Karpas-422 (cell line): ENCODE results near the gene LXN. TPM values are rescaled to one million over a fixed set of nuclear protein-coding genes. Genes with fewer than 3 reads are reported as not detected.

ENCODE experiments used
- DNase-seq: peaks from one replicate; pipeline ENCODE4 v3.0.0-alpha.2; 2015
- H2AFZ ChIP-seq: fragments of 200-600 bp; sonication (generic); 2 replicates; pipeline ENCODE4 v1.6.1; 2014; ENCODE audit warnings: antibody characterized with exemption, low read length, mixed read lengths
- H3K27ac ChIP-seq: fragments of 200-600 bp; sonication (generic); 2 replicates; pipeline ENCODE4 v1.5.1; 2014; ENCODE audit warnings: mild to moderate bottlenecking, low read length, moderate library complexity
- H3K27me3 ChIP-seq: fragments of 200-600 bp; sonication (generic); 2 replicates; pipeline ENCODE4 v1.6.1; 2014; ENCODE audit warnings: low read length, mixed read lengths
- H3K36me3 ChIP-seq: fragments of 200-600 bp; sonication (generic); 2 replicates; pipeline ENCODE4 v1.6.1; 2014; ENCODE audit warnings: low read length, mixed read lengths; ENCODE audit not compliant: insufficient read depth
- H3K4me1 ChIP-seq: fragments of 200-600 bp; sonication (generic); 2 replicates; pipeline ENCODE4 v1.6.1; 2014; ENCODE audit warnings: mild to moderate bottlenecking, low read length, mixed read lengths
- H3K4me2 ChIP-seq: fragments of 200-600 bp; sonication (generic); 2 replicates; pipeline ENCODE4 v1.6.1; 2014; ENCODE audit warnings: low read length, low read depth, mild to moderate bottlenecking; ENCODE audit not compliant: poor library complexity, severe bottlenecking
- H3K4me3 ChIP-seq: fragments of 200-600 bp; sonication (generic); 2 replicates; pipeline ENCODE4 v1.5.1; 2014; ENCODE audit warnings: mild to moderate bottlenecking, antibody characterized with exemption, low read length, mixed read lengths
- H3K79me2 ChIP-seq: fragments of 200-600 bp; sonication (generic); 2 replicates; pipeline ENCODE4 v1.6.1; 2014; ENCODE audit warnings: mild to moderate bottlenecking, low read length, mixed read lengths
- H3K9ac ChIP-seq: fragments of 200-600 bp; sonication (generic); 2 replicates; pipeline ENCODE4 v1.6.0; 2014; ENCODE audit warnings: low read length
- H3K9me2 ChIP-seq: fragments of 200-600 bp; sonication (generic), shearing (Covaris generic); replicated peaks from 2 replicates; pipeline ENCODE4 v1.6.0; 2014; ENCODE audit warnings: mild to moderate bottlenecking, low read length, moderate library complexity; ENCODE audit not compliant: insufficient read depth
- H3K9me3 ChIP-seq: fragments of 300-700, 200-600 bp; sonication (generic); 2 replicates; pipeline ENCODE4 v1.6.1; 2014; ENCODE audit warnings: low read length, mixed read lengths
- H4K20me1 ChIP-seq: fragments of 200-600 bp; sonication (generic); 2 replicates; pipeline ENCODE4 v1.6.1; 2014; ENCODE audit warnings: mild to moderate bottlenecking, antibody characterized with exemption, low read length, low read depth; ENCODE audit not compliant: insufficient read depth
- total RNA-seq: library from RNA; depleted of rRNA; stranded (reverse); fragments of >200 nt; shearing (Covaris generic); gene quantifications from 2 replicates; pipeline ENCODE4 v1.2.3, GENCODE V29; 2014; ENCODE audit warnings: low replicate concordance

Gene LXN
- total RNA-seq, 1 experiment from 2014 or later: 12.1 TPM

DNA sequence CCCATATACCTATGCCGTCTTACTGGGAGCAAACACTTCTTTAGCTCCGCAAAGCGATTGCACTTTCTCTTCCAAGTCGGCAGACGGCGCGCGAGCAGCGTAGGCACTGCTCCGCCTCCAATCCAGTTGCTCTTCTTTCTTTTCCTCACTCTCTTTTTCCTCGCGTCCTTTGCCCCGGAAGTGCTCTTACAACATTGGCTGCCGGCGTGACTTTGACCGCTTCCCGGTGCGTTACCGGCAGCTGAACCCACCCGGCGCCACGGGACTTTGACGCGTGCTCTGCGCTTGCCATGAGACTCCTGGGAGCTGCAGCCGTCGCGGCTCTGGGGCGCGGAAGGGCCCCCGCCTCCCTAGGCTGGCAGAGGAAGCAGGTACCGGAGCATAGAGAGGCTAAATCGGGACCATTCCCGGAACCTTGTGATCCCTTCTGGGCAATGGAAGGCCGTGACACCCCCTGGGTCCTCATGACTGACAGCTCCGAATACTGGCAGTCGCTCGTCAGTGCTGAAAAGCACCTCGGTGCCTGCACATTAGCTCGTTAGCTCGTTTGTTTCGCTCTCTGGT is 28.0 kb downstream of the LXN start, which contains the start of gene GFM1:
Gene GFM1 (plus strand): TSS at position 183 of the 564 bp plus-strand sequence. CDS start 108 bp downstream, at position 291.
- no peaks in the 10 kb centered on the region for H3K27me3 ChIP-seq

DNA sequence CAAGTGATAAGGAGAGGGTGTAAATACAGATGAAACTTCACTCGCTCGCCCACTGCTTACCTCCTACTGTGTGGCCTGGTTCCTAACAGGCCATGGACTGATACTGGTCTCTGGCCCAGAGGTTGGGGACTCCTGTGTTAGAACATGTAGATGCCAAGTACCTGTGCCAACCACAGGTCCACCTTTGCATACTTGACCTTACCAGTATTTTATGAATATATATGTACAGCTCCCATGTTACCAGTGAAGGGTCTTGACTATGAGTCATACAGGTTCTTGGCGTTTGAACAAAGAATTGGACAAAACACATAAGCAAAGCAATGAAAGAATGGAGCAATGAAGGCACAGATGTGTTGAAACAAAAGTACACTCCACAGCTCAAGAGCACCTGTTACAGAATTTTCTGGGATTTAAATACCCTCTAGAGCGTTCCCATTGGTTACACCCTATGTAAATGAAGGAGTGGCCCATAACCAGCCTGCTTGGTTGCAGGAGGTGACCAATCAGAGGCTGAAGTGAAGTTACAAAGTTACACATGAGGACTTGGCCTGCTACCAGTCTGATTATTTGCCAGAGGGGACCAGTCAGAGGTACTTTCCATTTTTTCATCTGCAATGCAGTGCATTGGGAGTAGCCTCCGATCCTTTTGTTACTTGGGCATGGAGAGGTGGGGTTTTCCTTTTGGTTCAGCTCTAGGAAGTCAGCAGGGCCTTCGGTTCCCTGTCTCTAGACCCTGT is 29.8 kb downstream of the LXN start:
- H3K79me2 ChIP-seq: peaks cover 33% of the 10 kb centered on the region
- H3K4me2 ChIP-seq: no peak overlapping the region
- no peaks in the 10 kb centered on the region for H4K20me1 ChIP-seq
- H3K27ac ChIP-seq: no peak overlapping the region
- H3K27me3 ChIP-seq: no peaks in the 10 kb centered on the region
- H3K4me3 ChIP-seq: no peak overlapping the region
- H3K9me3 ChIP-seq: no peaks in the 10 kb centered on the region
- no peak overlapping the region for H3K9ac ChIP-seq
- no peaks in the 10 kb centered on the region for H3K9me2 ChIP-seq
- peaks cover 16% of the 10 kb centered on the region for H3K4me1 ChIP-seq
- no peak overlapping the region; the same call in 1 of the 2 replicates for H2AFZ ChIP-seq
- H3K36me3 ChIP-seq: peaks cover 11% of the 10 kb centered on the region; the same call in 1 of the 2 replicates
- peak; percentile 36 for DNase-seq

More for the DNA sequence above, 28.0 kb downstream of the LXN start, which contains the start of gene GFM1:
- peak; percentile 97 for DNase-seq
- Histone ChIP-seq H3K4me3 (peak within 1 kb of the TSS; percentile 98), H3K36me3 (peaks cover 19% of the 10 kb centered on the region; the same call in 1 of the 2 replicates), H4K20me1 (no peaks in the 10 kb centered on the region), H3K9me2 (no peaks in the 10 kb centered on the region), H3K4me2 (peak within 1 kb of the TSS; percentile 89), H3K9ac (peak within 1 kb of the TSS; percentile 84), H3K27ac (no peak within 1 kb of the TSS), H3K9me3 (no peaks in the 10 kb centered on the region), H3K79me2 (peaks cover 46% of the 10 kb centered on the region), H2AFZ (peak within 1 kb of the TSS; percentile 31; the same call in 1 of the 2 replicates), H3K4me1 (peaks cover 16% of the 10 kb centered on the region)

DNA sequence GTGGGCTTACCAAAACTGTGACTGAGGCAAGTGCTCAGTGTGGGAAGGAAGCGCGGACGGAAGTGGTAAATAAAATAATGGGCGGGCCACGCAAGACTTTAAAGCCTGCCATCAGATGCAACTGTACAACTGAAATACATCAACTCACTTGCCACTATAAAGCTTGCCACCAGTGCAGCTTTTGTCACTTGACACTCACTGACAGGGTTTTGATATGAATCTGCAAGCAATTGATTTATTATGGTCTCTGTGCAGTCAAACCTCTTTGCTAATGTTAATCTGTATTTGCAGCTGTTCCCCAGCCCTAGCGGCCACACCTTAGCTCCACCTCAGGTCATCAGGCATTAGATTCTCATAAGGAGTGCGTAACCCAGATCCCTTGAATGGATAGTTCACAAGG is 30.4 kb downstream of the LXN start:
- H3K27me3 ChIP-seq: no peaks in the 10 kb centered on the region
- peaks cover 16% of the 10 kb centered on the region for H3K4me1 ChIP-seq
- no peak overlapping the region; the same call in 1 of the 2 replicates for H2AFZ ChIP-seq
- no peak overlapping the region for H3K4me2 ChIP-seq
- H3K79me2 ChIP-seq: peaks cover 27% of the 10 kb centered on the region
- no peak overlapping the region for H3K9ac ChIP-seq
- H3K4me3 ChIP-seq: no peak overlapping the region
- H3K36me3 ChIP-seq: peaks cover 5% of the 10 kb centered on the region; the same call in 1 of the 2 replicates
- no peaks in the 10 kb centered on the region for H3K9me3 ChIP-seq
- H4K20me1 ChIP-seq: no peaks in the 10 kb centered on the region
- DNase-seq: no peak
- no peak overlapping the region for H3K27ac ChIP-seq
- no peaks in the 10 kb centered on the region for H3K9me2 ChIP-seq

DNA sequence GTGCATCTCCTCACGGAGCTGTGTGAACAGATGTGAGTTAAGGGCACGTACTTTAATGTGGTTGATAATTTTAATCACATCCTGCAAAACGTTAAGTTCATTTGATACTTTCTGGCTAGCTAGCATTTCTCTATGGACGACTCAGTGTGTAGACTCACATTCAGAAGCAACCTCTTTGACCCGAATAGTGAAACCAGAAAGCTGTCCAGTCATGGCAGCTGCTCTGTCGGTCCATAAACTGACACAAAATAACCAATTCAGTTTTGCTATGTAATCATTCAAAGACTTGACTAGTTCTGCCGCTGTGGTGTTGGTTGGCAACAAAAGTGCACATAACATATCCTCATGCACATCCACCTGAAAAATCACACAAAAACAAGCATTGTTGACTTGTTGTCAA is 31.8 kb downstream of the LXN start:
- no peaks in the 10 kb centered on the region for H3K9me3 ChIP-seq
- no peak overlapping the region for H3K27ac ChIP-seq
- H3K9ac ChIP-seq: no peak overlapping the region
- H3K4me2 ChIP-seq: no peak overlapping the region
- H3K36me3 ChIP-seq: no peaks in the 10 kb centered on the region
- peaks cover 13% of the 10 kb centered on the region for H3K79me2 ChIP-seq
- no peaks in the 10 kb centered on the region for H4K20me1 ChIP-seq
- no peak overlapping the region for H2AFZ ChIP-seq
- no peaks in the 10 kb centered on the region for H3K9me2 ChIP-seq
- H3K4me1 ChIP-seq: peaks cover 4% of the 10 kb centered on the region
- no peaks in the 10 kb centered on the region for H3K27me3 ChIP-seq
- no peak overlapping the region for H3K4me3 ChIP-seq
- DNase-seq: no peak

DNA sequence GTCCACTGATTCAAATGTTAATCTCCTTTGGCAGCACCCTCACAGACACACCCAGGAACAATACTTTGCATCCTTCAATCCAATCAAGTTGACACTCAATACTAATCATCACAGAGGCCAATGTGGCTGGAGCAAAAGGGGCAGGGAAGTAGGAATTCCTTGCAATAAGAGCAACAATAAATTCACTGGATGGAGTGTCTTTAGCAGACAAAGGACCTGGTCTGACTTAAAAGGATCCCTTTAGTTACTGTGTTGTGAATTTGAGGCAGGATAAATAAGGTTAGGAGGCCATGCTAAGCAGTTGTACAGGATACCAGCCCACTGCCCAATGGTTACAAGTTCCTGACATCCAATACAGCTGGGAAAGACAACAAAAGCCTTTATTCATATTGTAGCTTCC is 40.5 kb downstream of the LXN start:
- Histone ChIP-seq H3K27me3 (no peaks in the 10 kb centered on the region), H3K4me2 (no peak overlapping the region), H4K20me1 (no peaks in the 10 kb centered on the region), H3K9me2 (no peaks in the 10 kb centered on the region), H3K9ac (no peak overlapping the region), H3K4me1 (no peaks in the 10 kb centered on the region), H2AFZ (no peak overlapping the region), H3K36me3 (no peaks in the 10 kb centered on the region), H3K79me2 (no peaks in the 10 kb centered on the region), H3K27ac (no peak overlapping the region), H3K9me3 (no peaks in the 10 kb centered on the region), H3K4me3 (no peak overlapping the region)
- DNase-seq: no peak

DNA sequence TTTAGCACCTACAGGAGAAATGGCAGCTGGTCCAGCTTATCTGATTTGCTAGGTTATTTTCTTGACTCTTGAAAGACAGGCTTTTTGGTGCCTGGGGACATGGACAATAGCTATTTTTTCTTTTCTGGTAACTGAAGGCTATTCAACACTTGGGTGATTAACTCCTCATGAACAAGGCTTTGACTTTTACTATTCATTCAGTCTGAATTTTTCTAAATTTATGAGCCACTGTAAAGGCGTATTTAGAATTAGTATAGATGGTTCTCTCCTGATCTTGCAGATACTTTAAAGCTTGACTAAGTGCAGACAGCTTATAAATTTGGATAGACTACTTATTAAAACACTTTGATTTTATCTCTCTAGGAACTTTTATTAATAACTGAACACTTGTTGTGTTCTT is 46.6 kb downstream of the LXN start:
- no peak for DNase-seq
- no peak overlapping the region for H3K4me3 ChIP-seq
- no peaks in the 10 kb centered on the region for H4K20me1 ChIP-seq
- no peaks in the 10 kb centered on the region for H3K4me1 ChIP-seq
- no peak overlapping the region for H3K9ac ChIP-seq
- no peaks in the 10 kb centered on the region for H3K9me2 ChIP-seq
- H3K27me3 ChIP-seq: no peaks in the 10 kb centered on the region
- H2AFZ ChIP-seq: no peak overlapping the region
- H3K27ac ChIP-seq: no peak overlapping the region
- no peaks in the 10 kb centered on the region for H3K36me3 ChIP-seq
- no peaks in the 10 kb centered on the region for H3K79me2 ChIP-seq
- H3K4me2 ChIP-seq: no peak overlapping the region
- no peaks in the 10 kb centered on the region for H3K9me3 ChIP-seq

DNA sequence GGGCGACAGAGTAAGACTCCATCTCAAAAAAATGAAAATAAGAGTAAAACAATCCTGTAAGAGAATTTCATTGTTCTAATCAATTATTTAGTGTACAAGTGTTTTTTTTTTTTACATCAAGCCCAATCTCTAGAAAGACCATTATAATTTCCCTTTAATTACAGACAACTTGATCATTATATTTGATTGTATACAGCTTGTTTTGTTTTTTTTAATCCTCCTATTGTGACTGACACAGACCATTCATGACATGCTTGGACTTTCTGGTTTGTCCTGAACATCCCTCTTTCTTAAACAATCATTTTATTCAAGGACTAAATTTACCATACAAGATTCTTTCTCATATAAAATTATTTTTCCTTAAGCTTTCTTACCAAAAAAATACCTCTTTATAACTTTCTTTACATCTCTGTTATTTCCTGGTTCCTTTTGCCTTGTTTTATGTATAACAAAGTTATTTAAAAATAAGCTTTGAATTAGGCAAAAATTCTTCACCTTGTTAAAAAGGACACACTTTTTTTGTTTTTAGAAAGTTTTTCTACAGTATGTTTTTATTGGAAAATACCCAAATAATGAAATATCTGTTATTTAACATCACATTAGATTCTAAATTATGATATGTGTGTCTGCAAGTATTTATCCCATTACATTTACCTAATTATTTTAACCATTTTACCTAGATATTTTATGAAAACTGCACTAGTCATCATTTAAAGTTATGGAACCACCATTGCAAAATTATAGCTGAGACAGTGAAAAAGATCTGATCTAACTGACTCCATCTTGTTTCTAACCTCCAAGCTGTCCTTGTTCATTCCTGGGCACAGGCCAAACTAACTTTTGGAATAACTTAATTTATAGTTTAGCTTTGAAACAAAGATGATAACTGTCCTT is 54.2 kb downstream of the LXN start:
- no peaks in the 10 kb centered on the region for H3K4me1 ChIP-seq
- no peak overlapping the region for H3K27ac ChIP-seq
- no peak for DNase-seq
- H3K9ac ChIP-seq: no peak overlapping the region
- H3K9me2 ChIP-seq: no peaks in the 10 kb centered on the region
- H3K4me3 ChIP-seq: no peak overlapping the region
- H2AFZ ChIP-seq: no peak overlapping the region
- H3K4me2 ChIP-seq: no peak overlapping the region
- H3K9me3 ChIP-seq: peaks cover 7% of the 10 kb centered on the region; the same call in 1 of the 2 replicates
- H3K27me3 ChIP-seq: no peaks in the 10 kb centered on the region
- no peaks in the 10 kb centered on the region for H3K36me3 ChIP-seq
- H4K20me1 ChIP-seq: no peaks in the 10 kb centered on the region
- no peaks in the 10 kb centered on the region for H3K79me2 ChIP-seq
